ENCODE results near the gene TEX22.
"Not testable (repeated sequence)": the region's sequence is repeated elsewhere in the genome, so short reads cannot be mapped to it uniquely, and the experiment has no call there.

The TEX22 gene, protein sequence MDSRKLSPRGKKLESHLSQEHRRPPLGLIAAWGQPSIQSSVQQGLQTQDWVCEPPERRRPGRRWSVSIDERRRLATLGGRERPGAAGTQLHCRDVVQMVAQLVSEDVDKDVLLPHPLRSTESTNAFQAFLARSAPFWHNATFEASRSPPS

DNA sequence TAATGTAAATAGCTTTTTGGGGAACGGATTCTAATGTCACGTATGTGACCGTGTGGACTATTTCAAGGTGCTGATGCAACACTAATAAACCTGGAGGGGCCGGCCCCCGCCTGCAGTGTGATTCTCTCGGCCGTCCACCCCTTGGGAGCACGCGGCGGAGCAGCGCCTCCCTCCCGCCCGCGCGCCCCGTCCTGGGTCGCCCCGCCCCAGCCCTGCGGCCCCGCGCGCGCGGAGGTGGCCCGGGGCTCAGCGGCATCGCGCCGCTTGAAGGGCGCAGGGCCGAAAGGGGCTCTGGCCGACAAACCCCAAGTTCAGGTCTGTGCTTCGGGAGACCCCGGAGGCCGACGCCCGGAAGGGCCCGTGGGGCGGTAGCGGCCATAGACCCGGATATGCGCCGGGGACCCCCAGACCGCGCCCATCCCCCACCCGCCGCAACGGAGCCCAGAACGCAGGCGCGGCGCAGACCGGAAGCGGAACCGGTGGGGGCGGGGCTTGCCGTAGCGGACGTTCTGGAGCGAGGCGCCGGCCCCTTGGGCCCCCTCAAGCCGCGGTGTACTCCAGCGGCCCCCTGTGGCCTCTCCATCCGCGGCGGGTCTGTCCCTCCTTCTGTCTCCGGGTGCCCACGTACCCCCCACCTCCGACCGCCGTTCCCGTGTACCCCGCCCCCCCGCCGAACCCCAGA is at the start of gene TEX22:
TEX22 (plus strand) TSS at position 495 of the 682 bp plus-strand sequence. CDS start 803 bp downstream, outside the sequence.
- DNase-seq (ENCODE audit: low spot score): peak; percentile 89

DNA sequence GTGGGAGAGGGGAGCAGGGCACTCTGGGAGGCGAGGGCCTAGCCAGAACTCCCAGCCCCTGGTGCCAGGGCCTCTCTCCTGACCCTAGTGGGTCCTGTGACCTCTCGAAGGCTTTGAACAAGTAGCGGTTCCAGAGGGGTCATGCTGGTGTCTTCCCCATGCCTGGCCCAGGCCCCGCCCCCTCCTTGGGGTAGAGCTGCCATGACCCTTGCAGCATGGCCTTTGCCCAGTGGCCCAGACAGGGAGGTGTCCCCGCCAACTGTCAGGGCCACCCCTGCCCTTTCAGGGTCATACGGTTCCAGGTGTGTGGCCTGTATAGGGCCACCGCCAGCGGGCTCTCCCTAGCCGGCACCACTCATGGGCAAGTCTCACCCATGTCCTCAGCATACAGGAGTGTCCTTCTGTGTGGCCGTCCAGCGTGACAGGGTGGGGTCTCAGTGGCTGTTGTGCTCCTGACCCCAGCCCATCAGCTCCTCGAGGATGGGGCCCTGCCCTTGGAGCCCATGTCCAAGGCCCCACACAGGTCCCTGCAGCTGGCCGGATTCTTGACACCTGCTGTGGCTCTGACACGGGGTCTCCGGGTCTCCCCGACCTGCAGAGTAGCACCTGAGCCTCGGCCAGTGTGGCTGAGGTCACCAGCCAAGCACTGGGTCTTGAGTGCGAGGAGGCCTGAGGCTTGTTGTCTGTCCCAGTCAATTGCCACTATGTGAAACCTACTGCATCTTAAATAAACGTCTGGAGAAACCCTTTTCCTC is 49.2 kb upstream of the TEX22 start:
- no peak for DNase-seq (ENCODE audit: low spot score)

DNA sequence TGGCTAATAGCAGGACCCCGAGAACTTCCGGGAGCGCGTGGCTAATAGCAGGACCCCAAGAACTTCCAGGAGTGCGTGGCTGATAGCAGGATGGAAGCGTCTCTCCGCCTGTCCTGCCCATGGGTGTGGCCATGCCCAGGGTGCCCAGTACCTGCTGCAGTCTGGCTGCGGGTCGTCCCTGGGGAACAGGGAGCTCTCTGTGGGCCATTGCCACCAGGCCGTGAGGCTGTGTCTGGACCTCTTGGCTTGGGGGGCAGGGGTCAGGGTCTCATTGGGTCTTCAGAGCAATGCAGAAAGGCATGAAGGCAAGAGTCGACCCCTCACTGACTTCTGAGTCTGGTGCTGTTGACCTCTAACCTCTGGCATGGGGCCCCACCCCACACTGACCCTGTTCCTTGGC is 48.3 kb upstream of the TEX22 start:
- no peak for DNase-seq (ENCODE audit: low spot score)

DNA sequence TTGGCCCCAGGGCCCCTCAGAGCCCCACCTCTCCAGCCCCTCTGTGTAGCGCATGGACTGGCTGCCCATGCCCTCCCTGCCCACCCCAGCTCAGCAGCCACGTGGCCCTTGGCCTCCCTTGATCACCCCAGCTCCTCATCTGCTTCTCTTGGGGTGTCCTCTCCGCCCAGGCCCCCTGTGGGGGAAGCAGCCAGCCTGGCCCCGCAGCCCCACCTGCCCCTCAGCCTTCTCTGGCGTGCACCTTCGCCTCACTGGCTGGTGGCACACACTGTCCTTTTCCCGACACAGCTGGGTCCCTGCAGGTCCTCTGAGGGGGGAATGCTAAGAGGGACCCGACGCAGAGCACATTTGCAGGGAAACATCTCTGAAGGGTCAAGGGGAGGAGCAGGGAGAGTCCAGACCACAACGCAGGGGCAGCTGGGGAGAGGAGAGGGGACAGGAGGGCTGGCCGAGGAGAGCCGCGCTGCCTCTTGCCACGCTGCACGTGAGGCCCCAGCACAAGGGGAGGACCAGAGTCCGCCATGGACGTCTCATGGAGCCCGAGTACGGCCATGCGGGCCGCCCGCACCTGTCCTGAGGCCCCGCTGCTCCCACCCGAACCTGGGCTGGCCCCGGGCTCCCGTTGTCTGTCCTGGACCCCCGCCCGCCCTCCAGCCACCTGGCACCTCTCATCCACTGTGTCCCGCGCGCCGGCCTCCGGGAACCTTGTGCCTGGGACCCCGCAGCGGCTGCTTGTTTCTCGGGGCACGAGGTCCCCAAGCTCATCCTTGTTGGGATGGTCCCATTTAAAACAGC is 47.7 kb upstream of the TEX22 start:
- no peak for DNase-seq (ENCODE audit: low spot score)

DNA sequence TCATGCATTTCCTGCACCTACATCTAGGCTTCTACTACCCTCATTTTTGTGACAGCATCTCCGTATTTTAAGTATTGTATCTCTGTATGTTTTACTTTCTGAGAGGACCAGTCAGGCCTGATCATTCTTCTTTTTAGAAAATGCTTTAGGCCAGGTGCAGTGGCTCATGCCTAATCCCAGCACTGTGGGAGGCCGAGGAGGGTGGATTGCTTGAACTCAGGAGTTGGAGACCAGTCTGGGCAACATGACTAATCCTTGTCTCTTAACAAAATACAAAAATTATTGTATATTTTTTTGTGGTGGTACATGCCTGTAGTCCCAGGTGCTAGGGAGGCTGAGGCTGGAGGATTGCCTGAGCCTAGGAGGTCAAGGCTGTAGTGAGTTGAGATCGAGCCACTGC is 46.9 kb upstream of the TEX22 start:
- DNase-seq (ENCODE audit: low spot score): no peak

DNA sequence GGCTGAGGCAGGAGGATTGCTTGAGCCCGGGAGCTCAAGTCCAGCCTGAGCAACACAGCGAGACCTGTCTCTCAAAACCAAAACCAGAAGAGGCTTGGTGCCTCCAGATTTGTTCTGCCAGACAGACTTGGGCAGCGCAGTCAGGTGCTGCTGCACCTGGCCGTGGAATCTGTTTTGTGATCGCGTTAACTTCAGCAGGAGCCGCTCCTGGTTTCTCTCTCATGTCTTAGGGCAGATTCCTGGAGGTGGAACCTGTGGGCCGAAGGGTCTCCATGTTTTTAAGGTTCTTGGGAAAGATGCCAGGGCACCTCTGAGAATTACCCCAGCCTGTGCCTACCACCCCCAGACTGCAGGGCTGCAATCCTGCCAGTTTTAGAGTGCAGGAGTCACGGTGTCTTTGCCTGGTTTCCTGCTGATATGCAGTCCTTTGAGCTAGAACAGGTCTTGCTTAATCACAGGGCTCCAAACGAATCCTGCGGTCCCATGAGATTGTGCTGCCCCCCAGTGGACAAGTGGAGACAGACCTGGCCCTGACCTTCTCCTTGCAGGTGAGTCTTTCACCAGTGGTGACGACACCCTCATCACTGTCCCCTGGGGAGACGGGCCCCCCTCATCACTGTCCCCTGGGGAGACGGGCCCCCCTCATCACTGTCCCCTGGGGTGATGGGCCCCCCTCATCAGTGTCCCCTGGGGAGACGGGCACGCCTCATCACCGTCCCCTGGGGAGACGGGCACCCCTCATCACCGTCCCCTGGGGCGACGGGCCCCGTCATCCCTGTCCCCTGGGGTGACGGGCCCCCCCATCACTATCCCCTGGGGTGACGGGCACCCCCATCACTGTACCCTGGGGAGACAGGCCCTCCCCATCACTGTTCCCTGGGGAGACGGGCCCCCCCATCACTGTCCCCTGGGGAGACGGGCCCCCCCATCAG is 46.2 kb upstream of the TEX22 start:
- peak; percentile 90 for DNase-seq (ENCODE audit: low spot score)

DNA sequence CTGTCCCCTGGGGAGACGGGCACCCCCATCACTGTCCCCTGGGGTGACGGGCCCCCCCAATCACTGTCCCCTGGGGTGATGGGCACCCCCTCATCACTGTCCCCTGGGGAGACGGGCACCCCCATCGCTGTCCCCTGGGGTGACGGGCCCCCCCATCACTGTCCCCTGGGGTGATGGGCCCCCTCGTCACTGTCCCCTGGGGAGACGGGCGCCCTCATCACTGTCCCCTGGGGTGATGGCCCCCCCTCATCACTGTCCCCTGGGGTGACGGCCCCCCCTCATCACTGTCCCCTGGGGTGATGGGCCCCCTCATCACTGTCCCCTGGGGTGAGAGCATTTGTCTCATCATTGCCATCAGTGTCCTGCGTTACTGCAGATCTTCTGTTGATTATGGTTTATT is 45.2 kb upstream of the TEX22 start:
- no peak for DNase-seq (ENCODE audit: low spot score)

DNA sequence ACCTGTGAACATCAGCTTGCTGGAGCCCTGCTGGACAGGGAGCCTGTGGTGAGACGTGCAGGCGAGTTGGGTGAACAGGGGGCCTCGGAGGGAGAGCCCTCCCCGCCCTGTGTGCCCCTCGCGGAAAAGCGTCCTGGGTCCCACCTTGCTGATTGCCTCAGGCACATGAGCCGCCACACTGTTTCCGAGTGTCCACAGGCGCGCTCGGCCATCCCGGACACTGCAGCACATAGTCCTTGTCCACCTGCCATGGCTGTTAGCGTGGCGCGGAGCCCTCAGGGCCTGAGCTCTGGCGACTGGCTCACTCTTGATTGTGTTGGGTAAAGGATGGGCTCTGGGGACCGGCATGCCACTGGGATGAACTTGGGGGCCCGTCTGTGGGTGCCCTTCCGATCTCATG is 43.8 kb upstream of the TEX22 start:
- DNase-seq (ENCODE audit: low spot score): no peak

DNA sequence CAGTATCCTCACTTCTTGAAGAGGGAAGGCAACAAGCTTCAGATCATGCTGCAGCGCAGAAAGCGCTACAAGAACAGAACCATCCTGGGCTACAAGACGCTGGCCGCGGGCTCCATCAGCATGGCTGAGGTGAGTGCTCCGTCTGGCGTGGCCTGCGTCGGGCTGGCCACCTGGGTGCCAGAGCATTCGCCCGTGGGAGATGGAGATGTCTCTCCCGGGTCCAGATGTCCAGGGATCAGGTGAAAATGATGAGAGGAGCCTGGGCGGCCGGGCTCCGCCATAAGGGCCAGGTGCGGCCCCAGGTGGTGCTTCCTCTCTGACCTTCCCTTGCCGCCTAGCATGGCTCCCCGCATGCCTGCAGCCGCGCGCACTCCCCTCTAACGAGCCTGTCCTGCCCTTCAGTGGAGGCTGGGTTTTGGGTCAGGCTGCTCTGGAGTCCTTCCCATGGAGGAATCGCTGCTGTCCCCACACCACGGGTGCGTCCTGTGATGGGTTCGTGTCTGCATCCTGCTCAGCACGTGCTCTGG is 43.2 kb upstream of the TEX22 start:
- no peak for DNase-seq (ENCODE audit: low spot score)

DNA sequence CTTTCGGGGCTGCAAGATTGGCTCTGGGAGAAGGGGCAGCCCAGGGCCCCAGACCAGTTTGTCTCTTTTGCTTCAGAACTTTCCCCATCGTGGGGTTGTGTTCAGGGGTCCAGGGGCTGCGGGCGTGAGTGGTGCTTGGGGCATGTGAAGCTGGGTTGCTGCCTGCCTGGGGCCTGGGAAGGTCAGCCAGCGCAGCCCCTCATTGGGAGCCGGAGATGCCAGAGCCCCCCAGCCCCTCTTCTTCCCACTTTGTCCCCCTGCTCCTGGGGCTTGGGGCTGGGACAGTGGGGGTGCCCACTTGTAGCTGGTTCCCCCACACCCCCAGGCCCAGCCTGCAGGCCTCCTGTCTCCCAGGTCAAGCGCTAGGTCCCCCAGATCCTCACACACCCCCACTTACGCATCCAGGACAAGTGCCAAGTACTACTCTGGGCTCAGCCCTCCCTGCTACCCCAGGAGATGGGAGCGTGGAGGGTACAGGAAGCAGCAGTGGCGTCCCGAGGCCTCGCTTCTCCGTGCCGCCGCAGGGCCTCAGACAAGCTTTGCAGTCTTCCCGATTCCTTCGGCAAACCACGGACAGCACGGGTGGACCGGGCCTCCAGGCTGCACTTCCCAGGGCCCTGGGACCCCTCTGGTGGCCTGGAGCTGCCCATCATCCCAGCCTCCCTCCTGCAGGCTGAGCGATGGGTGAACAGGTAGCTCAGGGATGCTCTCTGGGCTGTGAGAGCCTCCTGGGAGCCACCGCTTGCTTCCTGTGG is 42.3 kb upstream of the TEX22 start:
- no peak for DNase-seq (ENCODE audit: low spot score)

DNA sequence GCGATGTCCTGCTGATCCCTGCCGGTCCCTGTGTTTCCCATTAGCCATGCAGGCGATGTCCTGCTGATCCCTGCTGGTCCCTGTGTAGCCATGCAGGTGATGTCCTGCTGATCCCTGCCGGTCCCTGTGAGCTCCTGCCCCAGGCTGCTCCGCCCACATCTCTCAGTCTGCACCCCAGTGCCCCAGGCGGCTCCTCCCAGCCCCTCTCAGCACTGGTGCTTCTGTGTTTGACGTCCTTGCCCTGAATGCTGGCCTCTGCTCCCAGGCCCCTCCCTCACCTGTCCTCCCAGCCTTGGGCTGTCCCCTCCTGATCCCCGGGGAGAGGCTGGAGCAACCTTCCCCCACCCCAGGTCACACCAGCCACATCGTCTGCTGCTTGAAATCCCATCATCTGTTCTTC is 41.4 kb upstream of the TEX22 start:
- DNase-seq (ENCODE audit: low spot score): no peak

DNA sequence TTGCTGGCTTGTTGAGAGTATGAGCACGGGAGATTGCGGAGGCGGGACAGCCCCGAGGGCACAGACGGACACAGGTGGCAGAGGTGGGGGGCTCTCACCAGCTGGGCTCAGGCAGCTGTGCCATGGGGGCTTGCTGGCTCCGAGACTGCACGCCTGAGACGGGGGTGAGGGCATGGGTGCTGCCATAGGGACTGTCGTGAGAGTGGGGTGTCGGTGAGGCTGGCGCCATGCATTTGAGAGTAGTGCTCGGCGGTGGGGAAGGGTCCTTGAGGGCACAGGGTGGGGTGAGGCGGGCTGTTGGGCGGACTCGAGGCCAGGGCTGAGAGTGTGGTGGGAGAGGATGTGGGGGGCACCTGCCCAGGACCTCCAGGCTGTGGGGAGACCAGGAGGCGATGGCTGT is 40.7 kb upstream of the TEX22 start:
- no peak for DNase-seq (ENCODE audit: low spot score)

DNA sequence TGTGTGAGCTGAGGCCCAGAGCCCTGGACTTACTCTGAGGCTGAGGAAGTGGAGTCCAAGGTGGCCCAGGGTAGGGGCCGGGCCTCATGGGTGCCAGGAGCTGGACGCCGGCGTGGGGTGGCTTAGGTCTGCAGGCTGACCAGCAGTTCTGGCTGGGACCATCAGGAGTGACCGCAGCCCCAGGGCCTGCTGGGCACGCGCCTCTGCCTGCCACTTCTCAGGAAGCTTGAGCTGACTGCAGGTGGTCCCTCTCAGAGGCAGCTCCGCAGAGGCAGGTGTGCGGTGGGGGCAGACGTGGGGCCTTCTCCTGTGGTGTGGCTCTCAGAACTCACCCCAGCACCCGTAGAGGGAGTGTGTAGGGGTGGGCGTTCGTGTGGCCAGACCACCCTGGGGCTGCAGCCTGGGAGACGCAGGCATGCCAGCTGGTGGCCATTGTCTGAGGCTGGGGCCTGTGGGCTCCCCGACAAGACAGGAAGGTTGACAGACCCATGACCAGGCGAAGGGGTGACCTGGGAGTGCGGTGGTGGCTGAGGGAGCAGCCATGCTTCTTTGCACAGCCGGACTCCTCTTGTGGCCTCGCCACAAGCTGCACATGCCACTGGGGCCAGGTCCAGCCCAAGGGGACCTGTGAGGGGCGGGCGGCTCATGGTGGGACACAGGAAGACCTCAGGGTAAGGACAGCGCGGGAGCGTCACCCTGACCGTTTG is 40.0 kb upstream of the TEX22 start:
- DNase-seq (ENCODE audit: low spot score): no peak

DNA sequence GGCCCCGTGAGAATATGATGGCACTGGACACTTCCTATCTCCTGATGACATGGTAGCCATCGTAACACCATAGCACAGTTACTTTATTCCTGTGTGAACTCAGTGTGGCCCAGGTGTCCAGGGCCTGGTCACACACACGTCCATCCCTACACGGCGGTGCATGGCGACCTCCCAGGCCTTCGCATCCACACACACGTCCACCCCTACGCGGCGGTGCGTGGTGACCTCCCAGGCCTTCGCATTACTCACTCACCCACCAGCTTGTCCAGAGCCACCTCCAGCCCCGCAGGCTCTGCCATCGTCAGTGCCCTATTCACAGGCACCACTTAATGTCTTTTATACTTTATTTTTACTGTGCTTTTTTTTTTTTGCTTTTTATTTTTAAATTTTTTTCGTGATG is 39.4 kb upstream of the TEX22 start:
- no peak for DNase-seq (ENCODE audit: low spot score)

DNA sequence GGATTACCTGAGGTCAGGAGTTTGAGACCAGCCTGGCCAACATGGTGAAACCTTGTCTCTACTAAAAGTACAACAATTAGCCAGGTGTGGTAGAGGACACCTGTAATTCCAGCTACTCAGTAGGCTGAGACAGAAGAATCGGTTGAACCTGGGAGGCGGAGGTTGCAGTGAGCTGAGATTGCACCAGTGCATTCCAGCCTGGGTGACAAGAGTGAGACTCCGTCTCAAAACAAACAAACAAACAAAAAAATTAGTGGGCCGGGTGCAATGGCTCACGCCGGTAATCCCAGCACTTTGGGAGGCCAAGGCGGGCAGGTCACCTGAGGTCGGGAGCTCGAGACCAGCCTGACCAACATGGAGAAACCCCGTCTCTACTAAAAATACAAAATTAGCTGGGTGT is 36.9 kb upstream of the TEX22 start:
- DNase-seq (ENCODE audit: low spot score): not testable (repeated sequence)

DNA sequence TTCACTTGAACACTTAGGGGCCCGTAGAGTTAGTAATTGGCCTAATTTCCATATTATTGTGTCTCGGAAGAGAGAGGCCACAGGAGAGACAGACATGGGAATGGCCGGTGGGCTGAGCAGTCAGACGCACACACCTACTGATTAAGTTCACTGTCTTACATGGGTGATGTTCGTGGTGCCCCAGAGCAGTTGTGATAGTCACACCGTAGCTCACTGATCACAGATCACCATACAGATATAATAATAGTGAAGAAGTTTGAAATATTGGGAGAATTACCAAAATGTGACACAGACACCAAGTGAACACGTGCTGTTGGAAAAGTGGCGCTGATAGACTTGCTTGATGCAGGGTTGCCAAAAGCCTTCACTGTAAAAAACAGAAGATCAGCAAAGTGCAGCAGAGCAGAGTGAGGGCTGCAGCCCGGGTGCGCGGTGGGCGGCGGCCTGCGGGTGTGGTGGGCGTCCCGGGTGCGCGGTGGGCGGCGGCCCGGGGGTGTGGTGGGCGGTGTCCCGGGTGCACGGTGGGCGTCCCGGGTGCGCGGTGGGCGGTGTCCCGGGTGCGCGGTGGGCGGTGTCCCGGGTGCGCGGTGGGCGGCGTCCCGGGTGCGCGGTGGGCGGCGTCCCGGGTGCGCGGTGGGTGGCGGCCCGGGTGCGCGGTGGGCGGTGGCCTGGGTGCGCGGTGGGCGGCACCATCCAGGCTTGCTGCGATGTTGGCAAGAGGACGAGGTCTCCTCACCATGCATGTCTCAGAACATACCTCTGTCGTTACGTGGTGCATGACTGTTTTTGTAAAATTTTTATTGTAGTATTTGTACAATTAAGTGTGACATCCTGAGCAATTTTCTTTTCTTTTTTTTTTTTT is 34.3 kb upstream of the TEX22 start:
- no peak for DNase-seq (ENCODE audit: low spot score)

DNA sequence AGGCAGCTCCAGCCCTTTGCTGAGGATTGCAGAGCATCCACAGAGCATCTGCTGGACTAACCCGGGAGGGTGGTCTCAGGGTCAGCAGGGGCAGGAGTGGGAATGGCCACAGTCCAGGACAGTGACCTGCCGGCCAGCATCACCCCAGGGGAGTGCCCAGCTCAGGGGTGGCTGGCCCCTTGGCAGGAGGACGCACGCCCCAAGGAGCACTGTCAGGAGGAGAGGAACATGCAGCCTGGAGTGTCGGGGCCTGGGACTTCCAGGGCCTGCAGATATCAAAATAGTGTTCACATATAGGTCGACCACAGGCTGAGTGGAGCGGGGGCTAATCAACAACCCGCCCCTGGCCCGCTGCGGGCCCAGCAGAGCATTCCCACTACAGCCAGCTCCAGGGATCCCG is 33.2 kb upstream of the TEX22 start:
- no peak for DNase-seq (ENCODE audit: low spot score)

DNA sequence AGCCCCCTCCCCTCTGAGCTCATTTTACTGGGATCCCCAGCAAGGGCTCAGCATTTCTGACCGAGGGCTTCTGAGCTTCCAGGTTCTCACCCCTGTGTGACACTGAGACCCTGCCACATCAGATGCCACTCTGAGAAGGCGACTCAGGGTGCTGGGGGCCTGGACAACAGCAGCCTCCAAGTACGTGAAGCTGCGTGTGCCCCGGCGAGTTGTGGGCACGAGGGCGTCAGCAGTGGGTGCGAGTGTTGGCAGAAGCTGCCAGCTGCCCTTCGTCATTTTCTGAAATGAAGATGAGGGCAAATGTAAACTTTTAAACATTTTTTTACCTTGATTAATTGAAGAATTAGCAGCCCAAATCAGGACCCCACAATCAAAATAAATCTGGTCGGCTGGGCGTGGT is 32.7 kb upstream of the TEX22 start:
- DNase-seq (ENCODE audit: low spot score): no peak
